Nephron progenitor cell (in vitro differentiated cells): ENCODE results near the gene SFN.
A peak's percentile ranks its signal among the peaks of the same experiment; 100 is the strongest.
"Not testable (repeated sequence)": the region's sequence is repeated elsewhere in the genome, so short reads cannot be mapped to it uniquely, and the experiment has no call there.

Experiments
- DNase-seq: peaks from one replicate; pipeline ENCODE4 v3.0.0; 2021
- H3K27ac Mint-ChIP-seq: 2 replicates; pipeline ENCODE4 v1.8.0; 2021; ENCODE audit warnings: mild to moderate bottlenecking, moderate library complexity, mixed read lengths
- H3K27me3 Mint-ChIP-seq: 2 replicates; pipeline ENCODE4 v1.8.0; 2021; ENCODE audit warnings: mild to moderate bottlenecking, low read depth, mixed read lengths; ENCODE audit not compliant: poor library complexity
- H3K36me3 Mint-ChIP-seq: 2 replicates; pipeline ENCODE4 v1.8.0; 2021; ENCODE audit warnings: low read depth, mixed read lengths
- H3K4me1 Mint-ChIP-seq: 2 replicates; pipeline ENCODE4 v1.8.0; 2021; ENCODE audit warnings: mixed read lengths
- H3K4me3 Mint-ChIP-seq: 2 replicates; pipeline ENCODE4 v1.8.0; 2021; ENCODE audit warnings: mild to moderate bottlenecking, moderate library complexity, mixed read lengths
- H3K9me3 Mint-ChIP-seq: 2 replicates; pipeline ENCODE4 v1.8.0; 2021; ENCODE audit warnings: mild to moderate bottlenecking, moderate library complexity, mixed read lengths
- CTCF ChIP-seq: fragments of 200-600 bp; sonication (generic); IDR thresholded peaks from 2 replicates; pipeline ENCODE4 v1.5.0; 2021; ENCODE audit warnings: antibody characterized with exemption

The SFN gene

GRCh38 chr1:26838474-26839338 is 24.2 kb upstream of the SFN start:
- Mint-ChIP-seq H3K27me3 (peaks cover 6% of the 10 kb centered on the region), H3K4me3 (no peak overlapping the region), H3K36me3 (peaks cover 60% of the 10 kb centered on the region), H3K4me1 (no peaks in the 10 kb centered on the region), H3K9me3 (no peaks in the 10 kb centered on the region), H3K27ac (peak overlapping the region; percentile 42)
- DNase-seq, result no peak
- TF ChIP-seq CTCF, result no peak

- no peaks in the 10 kb centered on the region for H3K9me3 Mint-ChIP-seq
- peaks cover 62% of the 10 kb centered on the region for H3K36me3 Mint-ChIP-seq
- peak overlapping the region; percentile 79 for H3K27ac Mint-ChIP-seq
- peaks cover 6% of the 10 kb centered on the region for H3K27me3 Mint-ChIP-seq
- no peaks in the 10 kb centered on the region for H3K4me1 Mint-ChIP-seq
- H3K4me3 Mint-ChIP-seq, result no peak overlapping the region
- DNase-seq, result no peak
- TF ChIP-seq CTCF, result no peak
These were observed 23.6 kb upstream of the SFN start for GRCh38 chr1:26839339-26839722.

GRCh38 chr1:26839779-26840178 is 23.2 kb upstream of the SFN start:
- Mint-ChIP-seq H3K27ac (peak overlapping the region; percentile 79), H3K4me3 (no peak overlapping the region), H3K4me1 (no peaks in the 10 kb centered on the region), H3K36me3 (peaks cover 58% of the 10 kb centered on the region), H3K9me3 (no peaks in the 10 kb centered on the region), H3K27me3 (peaks cover 6% of the 10 kb centered on the region)
- no peak for TF ChIP-seq CTCF
- no peak for DNase-seq

GRCh38 chr1:26844424-26845196 is 18.3 kb upstream of the SFN start:
- no peak for TF ChIP-seq CTCF
- Mint-ChIP-seq H3K27ac (no peak overlapping the region), H3K9me3 (no peaks in the 10 kb centered on the region), H3K27me3 (no peaks in the 10 kb centered on the region), H3K4me1 (peaks cover 1% of the 10 kb centered on the region), H3K4me3 (no peak overlapping the region), H3K36me3 (peaks cover 39% of the 10 kb centered on the region)
- no peak for DNase-seq

GRCh38 chr1:26847826-26848225 is 15.1 kb upstream of the SFN start:
- H3K9me3 Mint-ChIP-seq, H3K27ac Mint-ChIP-seq, H3K4me3 Mint-ChIP-seq, H3K27me3 Mint-ChIP-seq, DNase-seq: not testable (repeated sequence)
- peaks cover 34% of the 10 kb centered on the region for H3K4me1 Mint-ChIP-seq
- peaks cover 50% of the 10 kb centered on the region for H3K36me3 Mint-ChIP-seq

GRCh38 chr1:26848499-26848898 is 14.4 kb upstream of the SFN start:
- H3K4me1 Mint-ChIP-seq, result peaks cover 37% of the 10 kb centered on the region
- TF ChIP-seq CTCF, result no peak
- no peak for DNase-seq
- H3K27me3 Mint-ChIP-seq, result no peaks in the 10 kb centered on the region
- H3K36me3 Mint-ChIP-seq, result peaks cover 54% of the 10 kb centered on the region
- H3K27ac Mint-ChIP-seq, result no peak overlapping the region
- H3K9me3 Mint-ChIP-seq, result no peaks in the 10 kb centered on the region
- H3K4me3 Mint-ChIP-seq, result no peak overlapping the region
